GM19043 (cell line): ENCODE measurements around the gene COL8A1.
"Not testable (repeated sequence)": the region's sequence is repeated elsewhere in the genome, so short reads cannot be mapped to it uniquely, and the experiment has no call there.

Experiments used
- ATAC-seq: cut with Tn5 transposase; IDR thresholded peaks from one replicate; pipeline ENCODE4 v1.9.1; 2021; ENCODE audit warnings: low read depth; ENCODE audit not compliant: unreplicated experiment

The COL8A1 gene

DNA sequence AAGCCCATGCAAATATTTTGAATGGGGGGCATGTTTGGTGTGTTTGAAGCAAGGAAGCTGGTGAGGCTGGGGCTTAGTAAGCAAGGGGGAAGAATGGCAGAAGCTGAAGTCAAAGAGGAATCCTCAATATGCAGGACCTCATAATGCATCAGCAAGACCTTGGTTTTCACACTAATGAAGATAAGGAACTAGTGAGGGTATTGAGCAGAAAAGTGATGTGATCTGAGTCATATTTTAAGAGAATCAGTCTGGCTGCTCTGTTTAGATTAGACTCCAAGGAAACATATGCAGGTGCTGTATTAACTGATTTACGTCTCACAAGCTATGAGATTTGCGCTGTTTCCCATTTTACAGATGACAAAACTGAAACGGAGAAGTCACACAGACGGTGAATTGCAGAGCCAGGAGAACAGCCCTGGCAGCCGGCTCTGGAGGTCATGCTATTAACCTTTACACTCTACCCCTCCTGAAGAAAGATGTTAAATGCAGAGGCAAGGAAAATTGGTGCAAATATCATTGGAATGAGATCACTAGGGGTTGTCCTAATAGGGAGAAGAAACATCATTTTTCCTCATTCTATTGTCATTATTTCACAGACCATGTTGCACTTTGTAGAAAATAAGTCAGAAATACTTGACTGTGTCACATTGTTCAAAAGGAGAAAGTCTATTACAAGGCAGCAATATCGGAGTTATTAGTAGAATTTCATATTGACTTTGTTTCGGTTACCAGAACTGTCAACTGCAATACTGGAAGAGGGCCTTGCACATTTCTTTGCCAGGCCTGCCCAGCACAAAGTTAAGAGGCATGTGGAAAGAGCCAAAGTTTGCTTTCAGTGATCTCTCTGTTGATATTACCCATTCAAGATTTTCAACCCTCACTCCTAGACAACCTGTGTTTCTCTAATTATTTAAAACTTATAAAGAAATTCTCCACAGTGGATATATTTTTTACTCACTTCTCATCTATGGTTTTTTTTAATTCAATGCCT, 64.9 kb downstream of the COL8A1 start:
- no peak for ATAC-seq

- no peak for ATAC-seq
Observed at GRCh38 chr3:99704417-99704816, 66.0 kb downstream of the COL8A1 start.

GRCh38 chr3:99706410-99706809, 68.0 kb downstream of the COL8A1 start:
- no peak for ATAC-seq

DNA sequence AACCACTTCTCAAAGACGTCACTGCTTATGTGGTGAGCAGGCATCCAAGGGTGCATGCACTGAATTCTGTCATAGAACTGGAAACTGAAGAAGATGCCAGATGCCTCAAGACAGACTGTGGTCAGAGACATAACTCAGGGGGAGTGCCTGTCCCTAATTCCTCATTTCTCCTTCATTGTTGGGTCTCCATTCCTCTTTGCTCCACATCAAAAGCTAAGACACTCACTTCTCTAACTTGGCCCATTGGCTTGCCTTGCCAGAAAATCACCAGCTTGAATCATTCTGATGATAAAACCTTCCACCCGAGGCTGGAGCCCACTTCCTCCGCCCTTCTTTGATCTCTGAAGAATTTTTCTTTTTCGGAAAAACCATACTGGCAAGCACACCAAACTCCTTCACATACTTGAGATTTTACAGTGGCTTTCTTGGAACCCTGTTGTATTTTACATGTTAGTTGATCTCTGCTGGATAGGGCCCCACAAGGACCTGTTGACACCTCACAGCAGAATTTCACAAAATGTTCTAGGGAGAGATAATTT, 69.9 kb downstream of the COL8A1 start:
- ATAC-seq = no peak

DNA sequence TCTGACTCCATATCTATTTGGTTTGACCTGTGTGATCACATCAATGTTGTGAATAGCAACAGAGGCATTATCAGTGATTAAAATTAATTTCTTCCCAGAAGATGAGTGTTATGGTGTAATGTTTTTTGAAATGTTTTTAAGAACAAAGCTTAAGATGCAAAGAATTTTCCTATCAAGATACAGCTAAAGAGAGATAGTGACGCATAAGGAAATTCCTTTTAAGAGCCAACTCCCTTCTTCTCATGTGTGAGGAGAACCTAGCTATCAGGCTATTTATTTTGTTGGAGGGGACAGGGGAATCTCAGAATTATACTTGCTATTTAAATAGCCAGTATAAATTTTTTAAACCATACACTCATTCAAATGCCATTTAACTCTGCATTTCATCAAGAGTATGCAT, 71.3 kb downstream of the COL8A1 start:
- ATAC-seq = no peak

DNA sequence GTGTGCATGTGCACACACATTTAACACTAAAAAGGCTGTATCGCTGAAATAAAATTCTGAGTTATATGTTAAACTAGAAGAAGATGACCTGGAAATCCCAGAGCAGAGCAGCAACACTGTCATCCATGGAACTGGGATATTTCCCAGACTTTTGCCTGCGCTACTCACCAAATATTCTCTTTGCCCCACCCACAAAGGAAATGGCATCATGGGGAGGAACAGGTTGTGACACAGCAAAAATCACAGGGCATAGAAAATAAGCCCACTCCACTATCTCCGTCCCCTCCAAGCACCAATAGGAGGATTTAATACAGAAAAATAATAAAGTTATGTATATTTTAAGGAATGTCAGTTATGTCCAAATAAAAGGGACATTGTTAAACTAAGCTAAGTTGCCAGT, 71.7 kb downstream of the COL8A1 start:
- ATAC-seq = no peak

DNA sequence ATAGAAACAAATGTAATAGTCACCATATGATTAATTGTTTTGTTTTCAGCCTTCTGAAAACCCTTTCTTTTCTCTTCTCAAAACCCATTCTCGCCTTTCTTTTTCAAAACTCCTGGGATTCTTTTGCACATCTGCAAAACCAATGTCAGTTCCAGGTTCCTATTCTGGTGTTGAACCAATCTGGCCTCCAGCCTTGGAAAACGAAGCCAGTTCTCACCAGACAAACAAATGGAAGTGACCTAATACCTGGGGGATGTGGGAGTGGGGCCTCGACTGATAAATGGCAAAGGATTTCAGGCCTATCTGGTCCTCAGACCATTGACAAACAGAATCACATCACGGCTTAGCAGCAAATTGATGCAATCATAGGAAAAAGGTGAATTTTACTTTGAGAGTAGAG, 73.0 kb downstream of the COL8A1 start:
- ATAC-seq = no peak

GRCh38 chr3:99712291-99712954, 74.0 kb downstream of the COL8A1 start:
- no peak for ATAC-seq

- no peak for ATAC-seq
Observed at GRCh38 chr3:99713440-99713839, 75.0 kb downstream of the COL8A1 start.

GRCh38 chr3:99714146-99714545, 75.8 kb downstream of the COL8A1 start:
- no peak for ATAC-seq

DNA sequence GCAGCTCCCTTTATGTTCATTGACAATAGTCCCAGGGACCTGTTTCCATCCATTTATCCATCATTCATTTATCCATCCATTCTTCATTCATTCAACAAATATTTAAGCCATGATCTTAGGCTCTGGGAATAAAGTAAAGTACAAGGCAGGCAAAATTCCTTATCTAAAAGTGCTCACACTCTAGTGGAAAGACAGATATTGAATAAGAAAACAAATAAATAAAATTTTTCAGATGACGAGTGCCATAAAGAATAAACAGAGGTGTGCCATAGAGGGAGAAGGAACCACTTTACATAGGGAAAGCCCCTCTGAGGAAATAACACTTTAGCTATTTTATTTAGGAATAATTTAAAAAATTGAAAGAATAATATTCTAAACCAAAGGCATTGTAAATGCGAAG, 76.2 kb downstream of the COL8A1 start:
- ATAC-seq = no peak

GRCh38 chr3:99716463-99716995, 78.1 kb downstream of the COL8A1 start:
- no peak for ATAC-seq

- ATAC-seq = no peak
Observed at GRCh38 chr3:99720985-99721632, 82.7 kb downstream of the COL8A1 start.

- no peak for ATAC-seq
Observed at GRCh38 chr3:99721633-99722007, 83.2 kb downstream of the COL8A1 start.

DNA sequence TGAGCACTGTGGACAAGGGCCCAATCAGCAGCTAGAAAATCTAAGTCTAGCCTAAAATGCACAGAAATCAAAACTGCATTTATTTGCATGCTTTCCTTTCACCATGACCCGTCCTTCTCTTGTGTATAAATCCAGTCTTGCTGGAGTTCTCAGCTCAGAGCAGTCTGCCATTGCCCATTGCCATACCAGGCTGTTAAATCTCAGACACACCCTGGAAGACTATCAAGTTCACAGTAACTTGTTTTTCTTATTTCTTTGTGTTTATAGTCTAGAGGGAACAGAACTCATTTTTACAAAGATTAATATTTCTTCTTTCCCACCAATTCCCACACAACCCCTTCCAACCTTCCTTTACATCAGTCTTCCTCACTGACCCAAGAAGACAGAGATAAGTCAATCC, 85.9 kb downstream of the COL8A1 start:
- no peak for ATAC-seq

GRCh38 chr3:99730870-99731269, 92.5 kb downstream of the COL8A1 start:
- ATAC-seq = no peak

GRCh38 chr3:99731499-99731898, 93.1 kb downstream of the COL8A1 start:
- no peak for ATAC-seq

- ATAC-seq = not testable (repeated sequence)
Observed at GRCh38 chr3:99740371-99740770, 102.0 kb downstream of the COL8A1 start.

GRCh38 chr3:99741588-99741987, 103.2 kb downstream of the COL8A1 start:
- no peak for ATAC-seq

- ATAC-seq = no peak
Observed at GRCh38 chr3:99747915-99748314, 109.5 kb downstream of the COL8A1 start.

- ATAC-seq = no peak
Observed at GRCh38 chr3:99751649-99752048, 113.3 kb downstream of the COL8A1 start.
